SKM-1 treated with dmso at 0.1 percent for 144 hours (cell line): ENCODE measurements around the gene HDAC9.

Source experiments
- DNase-seq: peaks from one replicate; lab custom pipeline; 2025; ENCODE audit not compliant: unreplicated experiment; lab: John Stamatoyannopoulos, UW

The HDAC9 gene

GRCh38 chr7:18873734-18874336 is 378.3 kb downstream of the HDAC9 start:
- no peak for DNase-seq

- DNase-seq = no peak
Observed at GRCh38 chr7:18874880-18875279, 379.3 kb downstream of the HDAC9 start.

- no peak for DNase-seq
Observed at GRCh38 chr7:18877874-18878273, 382.3 kb downstream of the HDAC9 start.

- DNase-seq = no peak
Observed at GRCh38 chr7:18886832-18887231, 391.3 kb downstream of the HDAC9 start.

- DNase-seq = no peak
Observed at GRCh38 chr7:18889436-18889835, 393.9 kb downstream of the HDAC9 start.

- no peak for DNase-seq
Observed at GRCh38 chr7:18890134-18890533, 394.6 kb downstream of the HDAC9 start.

- no peak for DNase-seq
Observed at GRCh38 chr7:18890885-18891621, 395.5 kb downstream of the HDAC9 start.

GRCh38 chr7:18893156-18893555 is 397.6 kb downstream of the HDAC9 start:
- DNase-seq = no peak

GRCh38 chr7:18894155-18894554 is 398.6 kb downstream of the HDAC9 start:
- DNase-seq = no peak

GRCh38 chr7:18895456-18895855 is 399.9 kb downstream of the HDAC9 start:
- no peak for DNase-seq

GRCh38 chr7:18896343-18896975 is 400.9 kb downstream of the HDAC9 start:
- no peak for DNase-seq

GRCh38 chr7:18900236-18900635 is 404.7 kb downstream of the HDAC9 start:
- no peak for DNase-seq

- DNase-seq = no peak
Observed at GRCh38 chr7:18900803-18901202, 405.3 kb downstream of the HDAC9 start.

GRCh38 chr7:18901351-18901750 is 405.8 kb downstream of the HDAC9 start:
- no peak for DNase-seq

GRCh38 chr7:18901982-18902421 is 406.5 kb downstream of the HDAC9 start:
- DNase-seq = no peak

GRCh38 chr7:18902892-18903291 is 407.3 kb downstream of the HDAC9 start:
- no peak for DNase-seq

- DNase-seq = no peak
Observed at GRCh38 chr7:18903695-18904094, 408.1 kb downstream of the HDAC9 start.

GRCh38 chr7:18905316-18905943 is 409.9 kb downstream of the HDAC9 start:
- DNase-seq = no peak

GRCh38 chr7:18906901-18907300 is 411.4 kb downstream of the HDAC9 start:
- DNase-seq = no peak

- DNase-seq = no peak
Observed at GRCh38 chr7:18913106-18913505, 417.6 kb downstream of the HDAC9 start.

- DNase-seq = no peak
Observed at GRCh38 chr7:18916826-18917225, 421.3 kb downstream of the HDAC9 start.

- DNase-seq = no peak
Observed at GRCh38 chr7:18927134-18927533, 431.6 kb downstream of the HDAC9 start.
